Measurements from ENCODE around the gene CD209.
A peak's percentile ranks its signal among the peaks of the same experiment; 100 is the strongest.
"Not testable (repeated sequence)": the region's sequence is repeated elsewhere in the genome, so short reads cannot be mapped to it uniquely, and the experiment has no call there.

The CD209 gene

DNA sequence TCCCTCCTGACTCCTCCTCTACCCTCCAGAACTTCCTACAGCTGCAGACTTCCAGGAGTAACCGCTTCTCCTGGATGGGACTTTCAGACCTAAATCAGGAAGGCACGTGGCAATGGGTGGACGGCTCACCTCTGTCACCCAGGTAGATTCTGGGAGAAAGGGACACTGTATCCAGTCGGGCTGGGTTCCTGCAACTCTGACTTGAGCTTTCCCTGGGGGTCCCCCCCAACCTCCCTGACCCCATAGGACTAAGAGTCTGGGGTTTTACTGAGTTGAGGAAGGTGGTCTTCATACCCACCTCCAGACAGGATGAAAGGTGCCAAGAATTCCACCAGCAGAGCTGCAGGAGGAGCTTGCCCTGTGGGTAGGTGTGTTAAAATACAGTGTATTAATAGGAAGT, 20.2 kb upstream of the CD209 start:
- no peak overlapping the region for H3K27ac ChIP-seq
- H3K9me3 ChIP-seq: no peaks in the 10 kb centered on the region
- no peaks in the 10 kb centered on the region for H3K36me3 ChIP-seq
- no peaks in the 10 kb centered on the region for H3K4me1 ChIP-seq
- peaks cover 0 to 16% of the 10 kb centered on the region in 2 donors for H3K27me3 ChIP-seq
- TF ChIP-seq, protein P1, sequence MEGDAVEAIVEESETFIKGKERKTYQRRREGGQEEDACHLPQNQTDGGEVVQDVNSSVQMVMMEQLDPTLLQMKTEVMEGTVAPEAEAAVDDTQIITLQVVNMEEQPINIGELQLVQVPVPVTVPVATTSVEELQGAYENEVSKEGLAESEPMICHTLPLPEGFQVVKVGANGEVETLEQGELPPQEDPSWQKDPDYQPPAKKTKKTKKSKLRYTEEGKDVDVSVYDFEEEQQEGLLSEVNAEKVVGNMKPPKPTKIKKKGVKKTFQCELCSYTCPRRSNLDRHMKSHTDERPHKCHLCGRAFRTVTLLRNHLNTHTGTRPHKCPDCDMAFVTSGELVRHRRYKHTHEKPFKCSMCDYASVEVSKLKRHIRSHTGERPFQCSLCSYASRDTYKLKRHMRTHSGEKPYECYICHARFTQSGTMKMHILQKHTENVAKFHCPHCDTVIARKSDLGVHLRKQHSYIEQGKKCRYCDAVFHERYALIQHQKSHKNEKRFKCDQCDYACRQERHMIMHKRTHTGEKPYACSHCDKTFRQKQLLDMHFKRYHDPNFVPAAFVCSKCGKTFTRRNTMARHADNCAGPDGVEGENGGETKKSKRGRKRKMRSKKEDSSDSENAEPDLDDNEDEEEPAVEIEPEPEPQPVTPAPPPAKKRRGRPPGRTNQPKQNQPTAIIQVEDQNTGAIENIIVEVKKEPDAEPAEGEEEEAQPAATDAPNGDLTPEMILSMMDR (IDR thresholded peaks at IDR 0.05): no peak
- intact Hi-C loops (cut with DNase I; ENCODE audit: low total_unique reads): no loop called here
- H3K4me3 ChIP-seq: no peak overlapping the region
- DNase-seq: peak in 1 of 2 donors; percentile 31

DNA sequence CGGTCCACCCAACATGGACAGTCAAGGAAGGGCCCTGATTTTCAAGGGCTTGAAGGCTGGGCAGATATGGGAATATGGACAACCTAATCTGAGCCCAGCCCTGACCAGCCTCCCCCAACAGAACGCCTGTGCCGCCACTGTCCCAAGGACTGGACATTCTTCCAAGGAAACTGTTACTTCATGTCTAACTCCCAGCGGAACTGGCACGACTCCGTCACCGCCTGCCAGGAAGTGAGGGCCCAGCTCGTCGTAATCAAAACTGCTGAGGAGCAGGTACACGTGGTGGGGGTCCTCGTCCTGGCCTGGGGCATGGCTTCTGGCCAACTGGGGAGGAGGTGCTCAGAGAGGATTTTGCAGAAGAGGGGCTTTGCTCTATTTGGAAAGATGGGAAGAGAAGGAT, 19.2 kb upstream of the CD209 start:
- Histone ChIP-seq H3K9me3 (no peaks in the 10 kb centered on the region), H3K36me3 (no peaks in the 10 kb centered on the region), H3K4me1 (no peaks in the 10 kb centered on the region), H3K4me3 (no peak overlapping the region), H3K27ac (no peak overlapping the region), H3K27me3 (peaks cover 0 to 16% of the 10 kb centered on the region in 2 donors)
- DNase-seq: peak in 1 of 2 donors; percentile 42
- intact Hi-C loops (cut with DNase I; ENCODE audit: low total_unique reads): no loop called here
- TF ChIP-seq, protein P1 (IDR thresholded peaks at IDR 0.05): no peak

DNA sequence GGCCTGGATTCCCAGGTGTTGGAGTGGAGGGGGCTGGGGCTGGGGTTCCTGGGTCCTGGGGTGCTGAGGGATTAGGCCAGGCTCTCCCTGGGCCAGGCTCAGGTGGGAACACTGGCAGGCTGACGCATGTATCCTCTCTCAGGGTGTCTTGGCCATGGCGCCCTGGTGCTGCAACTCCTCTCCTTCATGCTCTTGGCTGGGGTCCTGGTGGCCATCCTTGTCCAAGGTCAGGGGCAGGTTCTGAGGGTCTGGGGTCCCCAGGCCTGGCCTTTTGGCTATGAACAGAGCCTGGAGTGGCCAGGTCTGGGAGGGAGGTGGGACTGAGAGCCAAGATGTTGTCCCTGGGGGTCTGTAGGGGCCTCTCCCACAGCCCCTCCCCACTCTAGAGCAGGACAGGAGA, 17.7 kb upstream of the CD209 start:
- intact Hi-C loops (cut with DNase I; ENCODE audit: low total_unique reads); H3K27ac ChIP-seq; H3K4me1 ChIP-seq; H3K36me3 ChIP-seq; H3K9me3 ChIP-seq; H3K4me3 ChIP-seq: not testable (repeated sequence)
- DNase-seq: peak in 1 of 2 donors; percentile 31
- H3K27me3 ChIP-seq: peaks cover 0 to 22% of the 10 kb centered on the region in 2 donors

DNA sequence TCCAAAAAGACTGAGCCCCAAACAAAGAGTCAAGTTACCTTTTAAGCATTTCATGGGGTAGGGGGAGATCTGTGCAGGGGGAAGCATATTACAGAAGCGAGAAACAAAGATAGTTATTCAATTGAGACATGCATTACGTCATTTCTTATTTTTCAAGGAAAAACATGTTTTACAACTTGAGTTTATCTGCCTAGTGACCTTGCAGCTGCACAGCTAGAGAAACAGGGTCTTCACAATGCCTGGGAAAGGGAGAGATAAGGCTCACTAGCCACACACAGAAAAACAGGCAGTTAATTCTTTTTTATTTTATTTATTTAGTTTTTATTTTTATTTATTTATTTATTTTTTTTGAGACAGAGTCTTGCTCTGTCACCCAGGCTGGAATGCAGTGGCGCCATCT, 16.8 kb upstream of the CD209 start:
- H3K4me1 ChIP-seq, H3K27ac ChIP-seq, H3K36me3 ChIP-seq, DNase-seq, H3K4me3 ChIP-seq: not testable (repeated sequence)
- peaks cover 0 to 22% of the 10 kb centered on the region in 2 donors for H3K27me3 ChIP-seq
- H3K9me3 ChIP-seq: peaks cover 0 to 15% (median 12%) of the 10 kb centered on the region in 3 donors
- intact Hi-C loops (cut with DNase I; ENCODE audit: low total_unique reads): loop anchor here (5.0 kb wide), 1 partner anchor 1937 kb away; no protein-coding TSS in a partner anchor

DNA sequence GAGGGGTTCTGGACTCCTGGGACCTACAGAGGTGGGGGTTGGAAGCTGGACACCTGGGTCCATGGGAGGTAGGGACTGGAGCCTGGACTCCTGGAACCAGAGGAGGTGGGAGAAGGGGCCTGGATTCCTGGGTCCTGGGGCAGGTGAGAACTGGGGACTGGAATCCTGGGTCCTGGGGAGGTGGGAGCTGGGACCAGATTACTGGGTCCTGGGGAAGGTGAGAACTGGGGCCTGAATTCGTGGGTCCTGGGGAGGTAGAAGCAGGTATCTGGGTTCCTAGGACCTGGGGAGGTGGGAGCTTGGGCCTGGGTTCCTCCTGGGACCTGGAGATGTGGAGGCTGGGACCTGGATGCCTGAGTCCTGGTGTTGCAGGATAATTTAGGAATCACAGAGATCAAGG, 16.4 kb upstream of the CD209 start:
- intact Hi-C loops (cut with DNase I; ENCODE audit: low total_unique reads): loop anchor here (5.0 kb wide), 1 partner anchor 1936 kb away; no protein-coding TSS in a partner anchor
- no peak overlapping the region for H3K27ac ChIP-seq
- H3K9me3 ChIP-seq: peaks cover 0 to 16% (median 13%) of the 10 kb centered on the region in 3 donors
- no peak for DNase-seq
- H3K27me3 ChIP-seq: peaks cover 0 to 22% of the 10 kb centered on the region in 2 donors
- no peak overlapping the region for H3K4me3 ChIP-seq
- no peaks in the 10 kb centered on the region for H3K36me3 ChIP-seq
- no peaks in the 10 kb centered on the region for H3K4me1 ChIP-seq
- TF ChIP-seq, protein P1 (IDR thresholded peaks at IDR 0.05): no peak

DNA sequence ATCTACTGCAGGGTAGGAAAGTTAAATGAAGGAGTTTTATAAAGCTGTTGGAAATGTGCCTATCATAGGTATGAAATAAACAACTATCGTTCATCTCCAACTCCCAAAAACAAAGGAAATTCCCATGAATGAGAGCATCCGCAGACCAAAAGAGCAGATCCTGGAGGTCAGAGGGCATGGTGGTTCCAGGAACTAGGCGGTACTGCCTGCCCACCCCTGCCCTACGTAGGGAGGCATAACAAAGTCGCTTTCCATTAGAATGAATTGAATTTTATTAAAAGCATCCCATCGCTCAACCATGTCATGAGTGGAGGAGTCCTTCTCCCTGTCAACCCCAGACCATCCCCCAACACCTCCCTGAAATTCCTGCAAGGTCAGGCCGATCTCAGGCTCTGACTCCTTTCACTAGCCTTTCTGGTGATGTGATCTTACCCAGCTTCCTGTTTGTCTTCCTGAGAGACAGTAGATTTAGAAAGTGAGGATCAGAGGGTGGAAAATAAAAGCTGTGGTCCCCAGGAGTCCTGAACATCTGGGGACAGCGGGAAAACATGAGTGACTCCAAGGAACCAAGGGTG, 15.5 kb upstream of the CD209 start, which contains the start of gene CLEC4M:
Gene CLEC4M, plus strand, starts transcription at position 525 of the 575 bp plus-strand sequence. Its CDS starts 24 bp downstream, at position 549.
- Histone ChIP-seq H3K4me3 (no peak within 1 kb of the TSS), H3K9me3 (peaks cover 0 to 25% (median 20%) of the 10 kb centered on the region in 3 donors), H3K36me3 (no peaks in the 10 kb centered on the region), H3K27ac (no peak within 1 kb of the TSS), H3K4me1 (no peaks in the 10 kb centered on the region), H3K27me3 (peaks cover 0 to 22% of the 10 kb centered on the region in 2 donors)
- TF ChIP-seq, protein P1 (IDR thresholded peaks at IDR 0.05): no peak
- DNase-seq: peak in 1 of 2 donors; percentile 10
- intact Hi-C loops (cut with DNase I; ENCODE audit: low total_unique reads): loop anchor here (5.0 kb wide), 1 partner anchor 1936 kb away; no protein-coding TSS in a partner anchor
